TTC549 (cell line): Measurements from ENCODE around the gene SIGLEC15.
"Not testable (repeated sequence)": the region's sequence is repeated elsewhere in the genome, so short reads cannot be mapped to it uniquely, and the experiment has no call there.

ENCODE experiments used
- FAIRE-seq: peaks from 2 replicates; lab custom pipeline; 2012; peaks lifted over from hg19 to GRCh38; lab: Jason Lieb, UNC

SIGLEC15 gene

GRCh38 chr18:45825258-45826044 lies at the start of gene SIGLEC15:
Gene SIGLEC15, plus strand, starts transcription at chr18:45825675. Its CDS starts 54 bp downstream, at chr18:45825729.
- FAIRE-seq: no peak

GRCh38 chr18:45775743-45776142 lies 49.7 kb upstream of the SIGLEC15 start:
- FAIRE-seq: no peak

- FAIRE-seq: no peak
Observed at GRCh38 chr18:45777393-45777792, 48.1 kb upstream of the SIGLEC15 start.

- no peak for FAIRE-seq
Observed at GRCh38 chr18:45780568-45780967, 44.9 kb upstream of the SIGLEC15 start.

- no peak for FAIRE-seq
Observed at GRCh38 chr18:45782662-45783061, 42.8 kb upstream of the SIGLEC15 start.

GRCh38 chr18:45783097-45784075 lies 42.1 kb upstream of the SIGLEC15 start:
- no peak for FAIRE-seq

GRCh38 chr18:45785134-45785533 lies 40.3 kb upstream of the SIGLEC15 start:
- FAIRE-seq: no peak

GRCh38 chr18:45786941-45787340 lies 38.5 kb upstream of the SIGLEC15 start:
- FAIRE-seq: no peak

- no peak for FAIRE-seq
Observed at GRCh38 chr18:45787346-45787745, 38.1 kb upstream of the SIGLEC15 start.

GRCh38 chr18:45788861-45789260 lies 36.6 kb upstream of the SIGLEC15 start:
- FAIRE-seq: no peak

GRCh38 chr18:45792506-45793263 lies 32.8 kb upstream of the SIGLEC15 start:
- no peak for FAIRE-seq

GRCh38 chr18:45793264-45793965 lies 32.1 kb upstream of the SIGLEC15 start:
- no peak for FAIRE-seq

GRCh38 chr18:45801416-45802004 lies 24.0 kb upstream of the SIGLEC15 start:
- no peak for FAIRE-seq

GRCh38 chr18:45802814-45803492 lies 22.5 kb upstream of the SIGLEC15 start:
- FAIRE-seq: no peak

- FAIRE-seq: no peak
Observed at GRCh38 chr18:45805551-45805950, 19.9 kb upstream of the SIGLEC15 start.

- no peak for FAIRE-seq
Observed at GRCh38 chr18:45806226-45806625, 19.2 kb upstream of the SIGLEC15 start.

- FAIRE-seq: not testable (repeated sequence)
Observed at GRCh38 chr18:45807144-45807543, 18.3 kb upstream of the SIGLEC15 start.

- not testable (repeated sequence) for FAIRE-seq
Observed at GRCh38 chr18:45814733-45815132, 10.7 kb upstream of the SIGLEC15 start.

GRCh38 chr18:45817543-45817942 lies 7.9 kb upstream of the SIGLEC15 start:
- FAIRE-seq: no peak

- FAIRE-seq: not testable (repeated sequence)
Observed at GRCh38 chr18:45818765-45819164, 6.7 kb upstream of the SIGLEC15 start.
